NAMALWA (cell line): ENCODE data around the gene IL11RA.
A peak's percentile ranks its signal among the peaks of the same experiment; 100 is the strongest.
"Not testable (repeated sequence)": the region's sequence is repeated elsewhere in the genome, so short reads cannot be mapped to it uniquely, and the experiment has no call there.

Experiments
- DNase-seq: peaks from one replicate; pipeline ENCODE4 v3.0.0-alpha.2; 2015; ENCODE audit warnings: low spot score

Gene IL11RA

DNA sequence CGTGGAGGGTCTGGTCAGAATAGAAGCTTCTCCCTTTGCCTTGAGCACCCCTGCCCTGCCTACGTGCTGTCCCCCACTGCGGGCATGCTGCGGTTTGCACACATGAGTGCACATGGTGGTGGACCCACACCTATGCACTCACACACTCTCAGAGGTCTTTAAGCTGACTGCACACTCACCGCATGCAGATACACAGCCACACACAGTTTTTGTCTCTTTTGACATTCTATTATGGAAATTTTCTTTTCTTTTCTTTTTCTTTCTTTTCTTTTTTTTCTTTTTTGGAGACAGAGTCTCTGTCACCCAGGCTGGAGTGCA is 22.5 kb upstream of the IL11RA start:
- DNase-seq: no peak

GRCh38 chr9:34630402-34631154 is 21.4 kb upstream of the IL11RA start:
- DNase-seq: no peak

DNA sequence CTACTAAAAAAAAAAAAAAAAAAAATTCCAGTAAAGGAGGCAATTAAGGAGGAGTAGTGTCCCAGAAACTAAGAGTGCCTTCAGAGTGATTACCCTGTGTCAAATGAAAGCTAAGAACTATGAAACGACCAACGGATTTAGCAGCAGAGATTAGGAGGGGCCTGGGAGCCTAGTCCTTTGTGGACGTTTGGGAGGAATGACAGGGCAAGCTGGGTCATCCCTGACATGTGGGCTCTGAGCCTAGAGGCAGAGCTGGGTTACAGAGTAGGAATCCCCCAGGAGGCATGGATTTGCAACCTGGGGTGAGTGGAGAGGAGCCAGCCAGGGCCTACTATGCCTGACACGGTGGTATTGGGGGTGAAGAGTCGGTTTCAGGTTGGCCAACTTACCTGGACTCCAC is 18.8 kb upstream of the IL11RA start:
- no peak for DNase-seq

- DNase-seq: peak; percentile 83
Measured at GRCh38 chr9:34633851-34634550, 18.0 kb upstream of the IL11RA start.

DNA sequence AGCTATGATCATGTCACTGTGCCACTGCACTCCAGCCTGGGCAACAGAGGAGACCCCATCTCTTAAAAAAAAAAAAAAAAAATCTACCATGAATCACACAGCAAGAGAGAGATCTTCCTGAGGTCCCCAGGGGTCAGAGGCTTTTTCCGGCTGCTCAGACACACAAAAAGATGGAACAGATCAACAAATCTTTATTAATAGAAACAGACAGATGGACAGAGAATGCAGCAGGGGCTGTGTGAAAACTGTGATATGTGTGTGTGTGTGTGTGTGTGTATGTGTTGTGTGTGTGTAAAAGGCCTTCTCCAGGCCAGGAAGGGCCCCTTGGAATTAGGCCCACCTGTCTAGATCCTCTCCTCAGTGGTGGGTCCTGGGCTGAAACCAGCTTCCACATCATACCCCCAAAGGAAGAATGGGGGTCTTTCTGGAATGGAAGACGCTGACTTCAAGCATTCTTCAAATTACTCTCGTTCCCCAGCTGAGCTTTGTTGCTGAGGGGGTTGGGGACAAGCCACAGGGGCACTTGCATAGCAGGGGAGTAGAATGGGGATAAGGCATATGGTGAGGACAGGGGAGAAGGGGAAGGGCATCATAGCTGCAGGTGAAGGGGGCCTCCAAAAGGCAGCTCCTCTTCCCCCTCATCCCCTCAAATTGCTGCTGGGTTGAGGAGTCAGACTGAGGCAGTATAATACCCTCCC is 17.3 kb upstream of the IL11RA start:
- no peak for DNase-seq

DNA sequence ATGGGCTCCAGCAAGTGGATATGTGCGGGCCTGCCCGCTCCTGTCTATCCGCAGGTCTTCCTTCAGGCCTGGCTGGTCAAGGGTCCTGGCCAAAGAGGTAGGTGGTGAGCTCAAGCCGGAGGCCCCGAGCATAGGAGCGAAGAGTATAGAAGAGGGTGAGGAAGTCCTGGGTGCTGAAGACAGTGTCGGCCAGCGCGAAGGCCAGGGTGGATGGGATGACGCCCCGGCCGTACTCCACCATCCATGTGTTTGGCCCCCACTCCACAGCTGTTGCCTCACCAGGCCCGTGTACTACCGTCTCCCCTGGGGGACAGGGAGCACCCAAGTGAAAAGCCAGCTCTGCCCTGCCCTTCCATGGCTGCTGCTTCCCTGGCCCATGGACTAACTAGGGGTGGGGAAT is 16.4 kb upstream of the IL11RA start:
- no peak for DNase-seq

GRCh38 chr9:34636791-34637355 is 15.1 kb upstream of the IL11RA start:
- peak; percentile 54 for DNase-seq

DNA sequence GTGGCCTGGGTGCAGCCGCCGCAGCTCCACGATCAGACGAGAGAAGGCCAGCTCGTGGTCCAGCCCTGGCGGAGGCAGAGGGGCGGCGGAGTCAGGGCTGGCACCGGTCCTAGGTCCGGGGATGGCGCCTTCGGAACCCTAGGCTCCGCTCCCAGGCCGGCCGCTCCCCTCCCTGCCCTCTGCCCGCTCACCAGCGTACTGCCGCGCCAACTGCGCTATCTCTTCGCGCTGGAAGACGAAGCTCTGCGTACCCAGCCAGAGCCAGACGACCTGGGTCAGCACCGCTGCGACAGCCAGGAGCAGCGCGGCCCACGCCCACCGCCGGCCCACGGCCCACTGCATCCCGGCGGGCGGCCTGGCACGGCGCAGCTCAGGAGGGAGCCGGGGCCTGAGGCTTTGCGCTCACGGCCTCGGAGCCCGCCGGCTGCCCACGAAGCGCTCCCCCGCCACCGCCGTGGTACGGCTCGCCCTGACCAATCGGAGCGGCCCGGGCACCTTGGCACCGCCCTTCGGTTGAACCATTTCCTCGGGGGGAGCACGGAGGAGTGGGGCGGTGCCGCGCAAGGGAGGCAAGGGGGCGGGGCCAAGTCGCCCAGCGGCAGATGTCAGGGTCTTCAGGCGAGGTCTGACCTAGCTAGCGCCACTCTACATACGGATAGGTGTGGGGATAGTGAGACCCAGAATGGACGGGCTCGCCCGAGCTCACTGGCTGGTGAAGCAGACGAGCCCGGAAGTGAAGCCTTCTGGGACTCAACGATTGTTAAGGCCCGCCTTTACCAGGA is 14.4 kb upstream of the IL11RA start, which contains the start of gene SIGMAR1:
TSS of gene SIGMAR1 (minus strand) at position 432 of the 782 bp plus-strand sequence. CDS start at position 342, 90 bp downstream.
- peak; percentile 96 for DNase-seq

- DNase-seq: no peak
Measured at GRCh38 chr9:34638138-34638445, 13.9 kb upstream of the IL11RA start.

DNA sequence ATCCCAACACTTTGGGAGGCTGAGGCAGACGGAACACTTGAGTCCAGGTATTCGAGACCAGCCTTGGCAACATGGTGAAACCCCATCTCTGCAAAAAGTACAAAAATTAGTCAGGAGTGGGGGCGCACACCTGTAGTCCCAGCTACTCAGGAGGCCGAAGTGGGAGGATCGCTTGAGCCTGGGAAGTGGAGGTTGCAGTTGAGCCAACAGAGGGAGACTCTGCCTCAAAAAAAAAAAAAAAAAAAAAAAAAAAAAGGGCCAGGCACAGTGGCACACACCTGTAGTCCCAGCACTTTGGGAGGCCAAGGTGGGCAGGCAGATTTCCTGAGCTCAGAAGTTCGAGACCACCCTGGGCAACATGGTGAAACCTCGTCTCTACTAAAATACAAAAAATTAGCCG is 12.7 kb upstream of the IL11RA start:
- DNase-seq: not testable (repeated sequence)

GRCh38 chr9:34642679-34643078 is 9.3 kb upstream of the IL11RA start:
- no peak for DNase-seq

- no peak for DNase-seq
Measured at GRCh38 chr9:34644766-34645314, 7.1 kb upstream of the IL11RA start.

- DNase-seq: peak; percentile 95
Measured at GRCh38 chr9:34646211-34647083, 5.5 kb upstream of the IL11RA start, which contains the start of gene GALT. Gene GALT (plus strand): TSS chr9:34646675. CDS start chr9:34646705, 30 bp downstream.

- no peak for DNase-seq
Measured at GRCh38 chr9:34647084-34647403, 4.9 kb upstream of the IL11RA start.

DNA sequence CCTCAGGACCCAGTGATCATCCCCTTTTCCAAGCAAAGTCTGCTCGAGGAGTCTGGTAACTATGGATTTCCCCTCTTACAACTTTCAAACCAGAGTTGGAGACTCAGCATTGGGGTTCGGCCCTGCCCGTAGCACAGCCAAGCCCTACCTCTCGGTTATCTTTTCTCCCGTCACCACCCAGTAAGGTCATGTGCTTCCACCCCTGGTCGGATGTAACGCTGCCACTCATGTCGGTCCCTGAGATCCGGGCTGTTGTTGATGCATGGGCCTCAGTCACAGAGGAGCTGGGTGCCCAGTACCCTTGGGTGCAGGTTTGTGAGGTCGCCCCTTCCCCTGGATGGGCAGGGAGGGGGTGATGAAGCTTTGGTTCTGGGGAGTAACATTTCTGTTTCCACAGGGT is 4.3 kb upstream of the IL11RA start:
- DNase-seq: no peak

GRCh38 chr9:34648673-34649072 is 3.3 kb upstream of the IL11RA start:
- no peak for DNase-seq

GRCh38 chr9:34650816-34651215 is 1.2 kb upstream of the IL11RA start:
- DNase-seq: no peak

- DNase-seq: no peak
Measured at GRCh38 chr9:34651321-34651720, 664 bp upstream of the IL11RA start.

DNA sequence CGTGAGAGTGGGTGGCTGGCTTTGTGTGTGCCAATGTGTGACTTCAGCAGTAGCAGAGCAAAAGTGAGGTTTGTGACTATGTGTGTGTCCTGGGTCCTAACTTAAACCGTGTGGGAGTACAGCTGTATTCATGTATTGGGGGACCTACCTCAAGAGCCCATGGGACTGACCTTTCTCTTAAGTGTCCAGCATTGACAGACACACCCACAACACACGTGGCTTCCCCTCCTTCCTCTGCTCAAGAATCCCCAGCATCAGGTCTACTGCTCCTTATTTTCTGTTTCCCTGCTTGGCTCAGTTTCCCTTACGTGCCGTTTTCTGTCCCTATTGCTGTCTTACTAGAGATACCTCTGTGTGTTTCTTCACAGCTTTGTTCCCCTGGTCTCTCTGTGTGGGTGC is 616 bp downstream of the IL11RA start:
- DNase-seq: no peak

DNA sequence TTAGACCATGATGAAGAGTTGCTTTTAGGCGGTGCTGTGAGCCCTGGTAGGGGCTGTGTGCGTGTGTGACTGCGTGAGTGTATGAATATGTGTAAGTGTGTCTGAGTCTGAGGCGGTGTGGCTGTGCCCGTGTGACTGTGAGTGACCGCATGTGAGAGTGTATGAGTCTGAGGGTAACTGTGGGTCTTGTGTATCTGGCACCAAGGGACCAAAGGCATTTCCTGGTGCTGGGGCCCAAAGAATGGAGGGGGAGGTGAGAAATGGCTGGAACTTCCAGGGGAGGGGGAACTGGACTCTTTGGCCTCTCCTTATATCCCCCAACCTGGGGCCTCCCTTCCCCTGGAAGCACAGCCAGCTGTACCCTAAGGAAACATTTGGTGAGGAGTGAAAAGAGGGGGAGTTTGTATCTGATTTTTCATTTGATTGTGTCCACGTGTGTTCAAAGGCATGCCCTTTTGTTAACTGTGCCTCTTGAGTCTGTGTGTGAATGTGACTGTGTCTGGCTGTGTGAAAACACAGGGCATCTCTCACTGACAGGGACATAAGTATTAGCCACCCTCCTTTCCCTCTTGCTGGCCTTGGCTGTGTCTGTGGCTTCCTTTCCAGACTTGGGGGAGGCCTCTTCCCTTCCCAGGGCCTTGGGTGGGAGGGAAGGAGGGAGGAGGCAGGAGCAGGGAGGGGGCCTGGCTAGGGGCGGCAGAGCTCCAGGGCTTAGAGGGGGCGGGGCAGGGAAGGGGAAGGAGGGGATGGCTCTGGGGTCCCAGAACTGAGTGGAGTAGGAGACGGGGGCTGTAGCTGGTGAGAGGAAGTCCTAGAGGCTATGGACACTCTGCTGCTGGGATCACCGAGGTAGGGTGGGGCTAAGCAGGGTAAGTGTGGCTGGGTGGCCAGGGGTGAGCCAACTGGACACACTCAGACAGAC is 1.4 kb downstream of the IL11RA start:
- no peak for DNase-seq
